ENCODE results near the gene REM1. TPM values are rescaled to one million over a fixed set of nuclear protein-coding genes. Genes with fewer than 3 reads are reported as not detected.
A peak's percentile ranks its signal among the peaks of the same experiment; 100 is the strongest.
"Not testable (repeated sequence)": the region's sequence is repeated elsewhere in the genome, so short reads cannot be mapped to it uniquely, and the experiment has no call there.

Gene REM1
- total RNA-seq, 1 experiment from 2014 or later = not detected

GRCh38 chr20:31502884-31503673, 28.0 kb downstream of the REM1 start:
- ATAC-seq = peak; percentile 99
- H3K79me2 ChIP-seq (ENCODE audit: insufficient read depth, low read length); H3K4me3 ChIP-seq (replicated peaks in 1 of 2; ENCODE audit: low read depth in 1 of 2, low read length in 2 of 2); H3K9ac ChIP-seq (ENCODE audit: low read length); H4K20me1 ChIP-seq (ENCODE audit: insufficient read depth); H3K9me2 ChIP-seq (ENCODE audit: insufficient read depth); H3K9me3 ChIP-seq (ENCODE audit: control insufficient read depth in 1 of 2, insufficient read depth in 1 of 2, low read depth in 1 of 2, low read length in 2 of 2); H3K27ac ChIP-seq (ENCODE audit: low read depth, low read length); H3K27me3 ChIP-seq (ENCODE audit: insufficient read depth, low read length); H3K36me3 ChIP-seq (ENCODE audit: control insufficient read depth in 1 of 2, insufficient read depth in 2 of 2, low read length in 2 of 2): not testable (repeated sequence)
- intact Hi-C loops (cut with micrococcal nuclease) = loop anchor here (1.0 kb wide), 2 partner anchors 90 to 190 kb away; no protein-coding TSS in a partner anchor
- Histone ChIP-seq H2AFZ (ENCODE audit: low read depth, low read length, poor library complexity, severe bottlenecking) (peak overlapping the region; percentile 77), H3K4me2 (ENCODE audit: low read length) (peak overlapping the region; percentile 34; the same call in 1 of the 2 replicates), H3K4me1 (ENCODE audit: control insufficient read depth in 1 of 2, insufficient read depth in 2 of 2, low read length in 2 of 2) (peaks cover 0 to 20% of the 10 kb centered on the region in 2 experiments; a peak in 2 of 4 replicates)
- TF ChIP-seq RAD21 (IDR thresholded peaks at IDR 0.05; ENCODE audit: low read depth) (peak; percentile 89), EGR1 (IDR thresholded peaks at IDR 0.05; ENCODE audit: low read depth) (peak; percentile 78), TCF7L2 (IDR thresholded peaks at IDR 0.05; ENCODE audit: borderline replicate concordance, extremely low read depth, insufficient read depth, insufficient read length) (peak; percentile 76)
- TF ChIP-seq, protein P1, sequence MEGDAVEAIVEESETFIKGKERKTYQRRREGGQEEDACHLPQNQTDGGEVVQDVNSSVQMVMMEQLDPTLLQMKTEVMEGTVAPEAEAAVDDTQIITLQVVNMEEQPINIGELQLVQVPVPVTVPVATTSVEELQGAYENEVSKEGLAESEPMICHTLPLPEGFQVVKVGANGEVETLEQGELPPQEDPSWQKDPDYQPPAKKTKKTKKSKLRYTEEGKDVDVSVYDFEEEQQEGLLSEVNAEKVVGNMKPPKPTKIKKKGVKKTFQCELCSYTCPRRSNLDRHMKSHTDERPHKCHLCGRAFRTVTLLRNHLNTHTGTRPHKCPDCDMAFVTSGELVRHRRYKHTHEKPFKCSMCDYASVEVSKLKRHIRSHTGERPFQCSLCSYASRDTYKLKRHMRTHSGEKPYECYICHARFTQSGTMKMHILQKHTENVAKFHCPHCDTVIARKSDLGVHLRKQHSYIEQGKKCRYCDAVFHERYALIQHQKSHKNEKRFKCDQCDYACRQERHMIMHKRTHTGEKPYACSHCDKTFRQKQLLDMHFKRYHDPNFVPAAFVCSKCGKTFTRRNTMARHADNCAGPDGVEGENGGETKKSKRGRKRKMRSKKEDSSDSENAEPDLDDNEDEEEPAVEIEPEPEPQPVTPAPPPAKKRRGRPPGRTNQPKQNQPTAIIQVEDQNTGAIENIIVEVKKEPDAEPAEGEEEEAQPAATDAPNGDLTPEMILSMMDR (IDR thresholded peaks at IDR 0.05 in 2 of 3, conservative IDR thresholded peaks at IDR 0.05 in 1 of 3; ENCODE audit: borderline replicate concordance in 1 of 3, insufficient read depth in 1 of 3, low read depth in 2 of 3, low read length in 2 of 3) = peak; percentile 88 to 89 (median 89)
- ChIA-PET RAD21 (ENCODE audit: low non-redundant PET in 1 of 2, low total read pairs in 2 of 2, uncharacterized antibody in 2 of 2, unreplicated experiment in 2 of 2) (interaction anchor here in 1 of 2 experiments (0.7 to 1.1 kb wide), 2 partner anchors 90 to 184 kb away, joined by 3 read pairs; no protein-coding TSS in a partner anchor), POLR2A (interaction anchor here (2.0 kb wide), 1 partner anchor 189 kb away, joined by 4 read pairs; no protein-coding TSS in a partner anchor), CTCF (interaction anchor here (0.6 to 3.5 kb wide), 24 partner anchors 9 to 243 kb away, joined by 3 to 28 read pairs (median 7); partner anchors contain the start of genes DEFB123, DEFB124 and HM13)
- DNase-seq (ENCODE audit: low read depth, low spot score) = peak; percentile 80
- TSS peak; percentile 100 for BruUV-seq (replicated peaks)

GRCh38 chr20:31505903-31506302, 30.8 kb downstream of the REM1 start:
- Histone ChIP-seq H4K20me1 (ENCODE audit: insufficient read depth) (no peaks in the 10 kb centered on the region), H3K9ac (ENCODE audit: low read length) (no peak overlapping the region), H3K9me3 (ENCODE audit: control insufficient read depth in 1 of 2, insufficient read depth in 1 of 2, low read depth in 1 of 2, low read length in 2 of 2) (no peaks in the 10 kb centered on the region), H3K4me1 (ENCODE audit: control insufficient read depth in 1 of 2, insufficient read depth in 2 of 2, low read length in 2 of 2) (peaks cover 0 to 20% of the 10 kb centered on the region in 2 experiments; a peak in 2 of 4 replicates), H2AFZ (ENCODE audit: low read depth, low read length, poor library complexity, severe bottlenecking) (no peak overlapping the region), H3K9me2 (ENCODE audit: insufficient read depth) (no peaks in the 10 kb centered on the region), H3K4me3 (replicated peaks in 1 of 2; ENCODE audit: low read depth in 1 of 2, low read length in 2 of 2) (no peak overlapping the region), H3K27ac (ENCODE audit: low read depth, low read length) (no peak overlapping the region), H3K36me3 (ENCODE audit: control insufficient read depth in 1 of 2, insufficient read depth in 2 of 2, low read length in 2 of 2) (no peaks in the 10 kb centered on the region), H3K79me2 (ENCODE audit: insufficient read depth, low read length) (no peaks in the 10 kb centered on the region), H3K4me2 (ENCODE audit: low read length) (peak overlapping the region; percentile 37), H3K27me3 (ENCODE audit: insufficient read depth, low read length) (no peaks in the 10 kb centered on the region)
- CTCF ChIA-PET = no interaction called here
- DNase-seq (ENCODE audit: low read depth, low spot score) = no peak
- no TSS peak for BruUV-seq (replicated peaks)
- POLR2A ChIA-PET = no interaction called here
- no peak for ATAC-seq
- TF ChIP-seq, protein P2, sequence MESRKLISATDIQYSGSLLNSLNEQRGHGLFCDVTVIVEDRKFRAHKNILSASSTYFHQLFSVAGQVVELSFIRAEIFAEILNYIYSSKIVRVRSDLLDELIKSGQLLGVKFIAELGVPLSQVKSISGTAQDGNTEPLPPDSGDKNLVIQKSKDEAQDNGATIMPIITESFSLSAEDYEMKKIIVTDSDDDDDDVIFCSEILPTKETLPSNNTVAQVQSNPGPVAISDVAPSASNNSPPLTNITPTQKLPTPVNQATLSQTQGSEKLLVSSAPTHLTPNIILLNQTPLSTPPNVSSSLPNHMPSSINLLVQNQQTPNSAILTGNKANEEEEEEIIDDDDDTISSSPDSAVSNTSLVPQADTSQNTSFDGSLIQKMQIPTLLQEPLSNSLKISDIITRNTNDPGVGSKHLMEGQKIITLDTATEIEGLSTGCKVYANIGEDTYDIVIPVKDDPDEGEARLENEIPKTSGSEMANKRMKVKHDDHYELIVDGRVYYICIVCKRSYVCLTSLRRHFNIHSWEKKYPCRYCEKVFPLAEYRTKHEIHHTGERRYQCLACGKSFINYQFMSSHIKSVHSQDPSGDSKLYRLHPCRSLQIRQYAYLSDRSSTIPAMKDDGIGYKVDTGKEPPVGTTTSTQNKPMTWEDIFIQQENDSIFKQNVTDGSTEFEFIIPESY (IDR thresholded peaks at IDR 0.05; ENCODE audit: extremely low read depth, insufficient replicate concordance, low read length) = no peak
- TF ChIP-seq FOSL1 (IDR thresholded peaks at IDR 0.05; ENCODE audit: low read depth) (peak; percentile 12; the same call in 1 of the 2 replicates), CEBPB (IDR thresholded peaks at IDR 0.05; ENCODE audit: low read depth) (no peak)
- intact Hi-C loops (cut with micrococcal nuclease) = no loop called here
- RAD21 ChIA-PET (ENCODE audit: low non-redundant PET in 1 of 2, low total read pairs in 2 of 2, uncharacterized antibody in 2 of 2, unreplicated experiment in 2 of 2) = no interaction called here
